Neuron (in vitro differentiated cells): ENCODE data around the gene AKAP4.

Source experiments
- H2AFZ ChIP-seq: one replicate; pipeline ENCODE4 v1.6.1; 2013; ENCODE audit warnings: low read depth, mild to moderate bottlenecking, inconsistent platforms, low read length, moderate library complexity
- H3K27me3 ChIP-seq: one replicate; pipeline ENCODE4 v1.6.1; 2013; ENCODE audit warnings: low read length; ENCODE audit not compliant: insufficient read depth
- H3K36me3 ChIP-seq: one replicate; pipeline ENCODE4 v1.6.1; 2013; ENCODE audit warnings: low read length; ENCODE audit not compliant: insufficient read depth
- H3K4me1 ChIP-seq: one replicate; pipeline ENCODE4 v1.6.1; 2013; ENCODE audit warnings: low read length; ENCODE audit not compliant: insufficient read depth
- H3K4me3 ChIP-seq: 2 replicates; pipeline ENCODE4 v1.5.1; 2013; ENCODE audit warnings: mild to moderate bottlenecking, low read length, moderate library complexity
- H3K9me3 ChIP-seq: one replicate; pipeline ENCODE4 v1.6.1; 2013; ENCODE audit warnings: low read length

Gene AKAP4

GRCh38 chrX:50200907-50201306, at the start of gene AKAP4:
Gene AKAP4, minus strand, starts transcription at chrX:50201007. Its CDS starts 118 bp downstream, at chrX:50200889.
- no peaks in the 10 kb centered on the region for H3K27me3 ChIP-seq
- H3K9me3 ChIP-seq: no peaks in the 10 kb centered on the region
- no peaks in the 10 kb centered on the region for H3K4me1 ChIP-seq
- H2AFZ ChIP-seq: no peak within 1 kb of the TSS
- H3K4me3 ChIP-seq: no peak within 1 kb of the TSS
- H3K36me3 ChIP-seq: no peaks in the 10 kb centered on the region

GRCh38 chrX:50211510-50211909, 10.7 kb upstream of the AKAP4 start:
- Histone ChIP-seq H3K4me1 (no peaks in the 10 kb centered on the region), H3K27me3 (no peaks in the 10 kb centered on the region), H3K9me3 (no peaks in the 10 kb centered on the region), H2AFZ (no peak overlapping the region), H3K36me3 (no peaks in the 10 kb centered on the region), H3K4me3 (no peak overlapping the region)

GRCh38 chrX:50206753-50207152, 5.9 kb upstream of the AKAP4 start:
- H3K36me3 ChIP-seq: no peaks in the 10 kb centered on the region

GRCh38 chrX:50204364-50204899, 3.6 kb upstream of the AKAP4 start, which contains the start of gene CCNB3:
Gene CCNB3, plus strand, starts transcription at chrX:50204765. Its CDS starts 80,399 bp downstream, at chrX:50285164.
- Histone ChIP-seq H3K9me3 (no peaks in the 10 kb centered on the region), H3K36me3 (no peaks in the 10 kb centered on the region), H3K27me3 (no peaks in the 10 kb centered on the region), H3K4me3 (peak within 1 kb of the TSS; percentile 36), H2AFZ (peak within 1 kb of the TSS; percentile 21), H3K4me1 (no peaks in the 10 kb centered on the region)

More at GRCh38 chrX:50206753-50207152, 5.9 kb upstream of the AKAP4 start:
- Histone ChIP-seq H3K4me1 (no peaks in the 10 kb centered on the region), H3K4me3 (no peak overlapping the region), H3K27me3 (no peaks in the 10 kb centered on the region), H3K9me3 (no peaks in the 10 kb centered on the region), H2AFZ (no peak overlapping the region)

GRCh38 chrX:50202539-50202938, 1.7 kb upstream of the AKAP4 start:
- no peaks in the 10 kb centered on the region for H3K9me3 ChIP-seq
- no peaks in the 10 kb centered on the region for H3K4me1 ChIP-seq
- H3K36me3 ChIP-seq: no peaks in the 10 kb centered on the region
- H3K4me3 ChIP-seq: no peak overlapping the region
- no peak overlapping the region for H2AFZ ChIP-seq
- H3K27me3 ChIP-seq: no peaks in the 10 kb centered on the region

- Histone ChIP-seq H3K9me3 (no peaks in the 10 kb centered on the region), H2AFZ (no peak overlapping the region), H3K4me1 (no peaks in the 10 kb centered on the region), H3K4me3 (no peak overlapping the region), H3K36me3 (no peaks in the 10 kb centered on the region), H3K27me3 (no peaks in the 10 kb centered on the region)
Observed at GRCh38 chrX:50198348-50198747, 2.5 kb downstream of the AKAP4 start.

GRCh38 chrX:50188859-50189600, 11.8 kb downstream of the AKAP4 start:
- H2AFZ ChIP-seq: peak overlapping the region; percentile 11
- H3K9me3 ChIP-seq: no peaks in the 10 kb centered on the region
- no peak overlapping the region for H3K4me3 ChIP-seq
- H3K4me1 ChIP-seq: peaks cover 15% of the 10 kb centered on the region
- H3K27me3 ChIP-seq: no peaks in the 10 kb centered on the region
- no peaks in the 10 kb centered on the region for H3K36me3 ChIP-seq

- H3K4me3 ChIP-seq: no peak overlapping the region
- H3K36me3 ChIP-seq: no peaks in the 10 kb centered on the region
- peaks cover 11% of the 10 kb centered on the region for H3K4me1 ChIP-seq
- no peaks in the 10 kb centered on the region for H3K9me3 ChIP-seq
- no peak overlapping the region for H2AFZ ChIP-seq
- H3K27me3 ChIP-seq: no peaks in the 10 kb centered on the region
Observed at GRCh38 chrX:50183891-50184290, 16.9 kb downstream of the AKAP4 start.

- H2AFZ ChIP-seq: no peak overlapping the region
- H3K4me3 ChIP-seq: no peak overlapping the region
- H3K9me3 ChIP-seq: no peaks in the 10 kb centered on the region
- no peaks in the 10 kb centered on the region for H3K27me3 ChIP-seq
- H3K4me1 ChIP-seq: no peaks in the 10 kb centered on the region
- no peaks in the 10 kb centered on the region for H3K36me3 ChIP-seq
Observed at GRCh38 chrX:50180073-50180940, 20.5 kb downstream of the AKAP4 start.

- Histone ChIP-seq H2AFZ (no peak overlapping the region), H3K36me3 (no peaks in the 10 kb centered on the region), H3K4me3 (no peak overlapping the region), H3K9me3 (no peaks in the 10 kb centered on the region), H3K27me3 (no peaks in the 10 kb centered on the region), H3K4me1 (no peaks in the 10 kb centered on the region)
Observed at GRCh38 chrX:50169717-50170116, 31.1 kb downstream of the AKAP4 start.

- no peaks in the 10 kb centered on the region for H3K4me1 ChIP-seq
- no peaks in the 10 kb centered on the region for H3K9me3 ChIP-seq
- no peak overlapping the region for H2AFZ ChIP-seq
- H3K27me3 ChIP-seq: no peaks in the 10 kb centered on the region
- H3K36me3 ChIP-seq: no peaks in the 10 kb centered on the region
- H3K4me3 ChIP-seq: no peak overlapping the region
Observed at GRCh38 chrX:50168241-50168687, 32.5 kb downstream of the AKAP4 start.

- no peaks in the 10 kb centered on the region for H3K9me3 ChIP-seq
- no peaks in the 10 kb centered on the region for H3K27me3 ChIP-seq
- no peaks in the 10 kb centered on the region for H3K36me3 ChIP-seq
- no peaks in the 10 kb centered on the region for H3K4me1 ChIP-seq
- no peak overlapping the region for H2AFZ ChIP-seq
- no peak overlapping the region for H3K4me3 ChIP-seq
Observed at GRCh38 chrX:50167366-50167765, 33.4 kb downstream of the AKAP4 start.

GRCh38 chrX:50165727-50166126, 35.1 kb downstream of the AKAP4 start:
- Histone ChIP-seq H3K9me3 (no peaks in the 10 kb centered on the region), H3K4me3 (no peak overlapping the region), H3K4me1 (no peaks in the 10 kb centered on the region), H3K27me3 (no peaks in the 10 kb centered on the region), H2AFZ (no peak overlapping the region), H3K36me3 (no peaks in the 10 kb centered on the region)
